HPDE6-E6E7 (cell line): ENCODE measurements around the gene ADIPOQ.
"Not testable (repeated sequence)": the region's sequence is repeated elsewhere in the genome, so short reads cannot be mapped to it uniquely, and the experiment has no call there.

ENCODE experiments used
- DNase-seq: peaks from one replicate; pipeline ENCODE4 v3.0.0; 2011; ENCODE audit warnings: missing footprints; ENCODE audit errors: extremely low spot score

ADIPOQ gene

DNA sequence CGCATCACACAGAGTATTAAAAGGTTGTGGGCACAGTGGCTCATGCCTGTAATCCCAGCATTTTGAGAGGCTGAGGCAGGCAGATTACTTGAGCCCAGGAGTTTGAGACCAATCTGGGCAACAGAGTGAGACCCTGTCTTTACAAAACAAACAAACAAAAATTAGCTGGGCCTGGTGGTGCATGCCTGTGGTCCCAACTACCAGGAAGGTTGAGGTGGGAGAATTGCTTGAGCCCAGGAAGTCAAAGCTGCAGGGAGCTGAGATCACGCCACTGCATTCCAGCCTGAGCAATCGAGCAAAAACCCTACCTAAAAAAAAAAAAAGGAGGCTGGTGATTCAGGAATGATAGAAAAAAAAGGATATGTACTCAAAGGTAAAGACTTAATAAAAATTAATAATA is 59.6 kb downstream of the ADIPOQ start:
- no peak for DNase-seq

DNA sequence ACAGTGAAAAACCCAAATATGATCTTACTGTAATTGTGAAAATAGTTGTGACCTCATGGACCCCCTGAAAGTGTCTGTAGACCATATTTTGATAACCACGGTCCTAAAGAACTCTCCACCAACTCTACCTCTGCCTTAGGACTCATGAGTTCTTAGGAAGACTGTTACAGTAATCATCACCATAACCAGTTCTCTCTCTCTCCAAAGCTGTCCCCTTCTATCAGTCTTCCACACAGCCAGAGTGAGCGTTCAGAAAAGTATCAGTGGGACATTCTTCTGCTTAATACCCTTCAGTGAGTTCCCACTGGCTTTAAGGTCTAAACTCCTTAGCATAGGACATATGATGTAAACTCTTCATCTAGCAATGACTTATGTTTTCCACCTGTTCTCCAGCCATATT is 60.2 kb downstream of the ADIPOQ start:
- no peak for DNase-seq

DNA sequence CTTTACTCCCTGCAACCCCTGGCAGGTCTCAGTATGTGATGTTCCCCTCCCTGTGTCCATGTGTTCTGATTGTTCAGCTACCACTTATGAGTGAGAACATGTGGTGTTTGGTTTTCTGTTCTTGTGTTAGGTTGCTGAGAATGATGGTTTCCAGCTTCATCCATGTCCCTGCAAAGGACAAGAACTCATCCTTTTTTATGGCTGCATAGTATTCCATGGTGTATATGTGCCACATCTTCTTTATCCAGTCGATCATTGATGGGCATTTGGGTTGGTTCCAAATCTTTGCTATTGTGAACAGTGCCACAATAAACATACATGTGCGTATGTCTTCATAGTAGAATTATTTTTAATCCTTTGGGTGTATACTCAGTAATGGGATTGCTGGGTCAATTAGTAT is 61.2 kb downstream of the ADIPOQ start:
- DNase-seq, result not testable (repeated sequence)

DNA sequence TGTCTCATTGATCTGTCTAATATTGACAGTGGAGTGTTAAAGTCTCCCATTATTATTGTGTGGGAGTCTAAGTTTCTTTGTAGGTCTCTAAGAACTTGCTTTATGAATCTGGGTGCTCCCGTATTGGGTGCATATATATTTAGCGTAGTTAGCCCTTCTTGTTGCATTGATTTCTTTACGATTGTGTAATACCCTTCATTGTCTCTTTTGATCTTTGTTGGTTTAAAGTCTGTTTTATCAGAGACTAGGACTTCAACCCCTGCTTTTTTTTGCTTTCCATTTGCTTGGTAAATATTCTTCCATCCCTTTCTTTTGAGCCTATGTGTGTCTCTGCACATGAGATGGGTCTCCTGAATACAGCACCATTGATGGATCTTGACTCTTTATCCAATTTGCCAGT is 64.6 kb downstream of the ADIPOQ start:
- DNase-seq, result not testable (repeated sequence)
